Measurements from ENCODE around the gene RALGDS.
"Not testable (repeated sequence)": the region's sequence is repeated elsewhere in the genome, so short reads cannot be mapped to it uniquely, and the experiment has no call there.

Gene RALGDS

GRCh38 chr9:133066181-133066983 is 54.7 kb downstream of the RALGDS start:
- no peak for DNase-seq (ENCODE audit: low read depth)

GRCh38 chr9:133065070-133065388 is 56.0 kb downstream of the RALGDS start:
- DNase-seq (ENCODE audit: low read depth) = no peak

- no peak for DNase-seq (ENCODE audit: low read depth)
Measured at GRCh38 chr9:133064241-133065069, 56.6 kb downstream of the RALGDS start.

- no peak for DNase-seq (ENCODE audit: low read depth)
Measured at GRCh38 chr9:133063500-133064231, 57.4 kb downstream of the RALGDS start.

GRCh38 chr9:133063159-133063499 is 57.9 kb downstream of the RALGDS start:
- DNase-seq (ENCODE audit: low read depth) = no peak

GRCh38 chr9:133062569-133062968 is 58.5 kb downstream of the RALGDS start:
- DNase-seq (ENCODE audit: low read depth) = not testable (repeated sequence)

- DNase-seq (ENCODE audit: low read depth) = not testable (repeated sequence)
Measured at GRCh38 chr9:133061764-133062145, 59.3 kb downstream of the RALGDS start, which contains the start of gene CEL. Gene CEL (plus strand): TSS chr9:133061981. CDS start chr9:133062003, 22 bp downstream.

GRCh38 chr9:133061019-133061763 is 59.8 kb downstream of the RALGDS start:
- not testable (repeated sequence) for DNase-seq (ENCODE audit: low read depth)

- no peak for DNase-seq (ENCODE audit: low read depth)
Measured at GRCh38 chr9:133060417-133060841, 60.6 kb downstream of the RALGDS start.

- no peak for DNase-seq (ENCODE audit: low read depth)
Measured at GRCh38 chr9:133059623-133060022, 61.4 kb downstream of the RALGDS start.

GRCh38 chr9:133058550-133059320 is 62.3 kb downstream of the RALGDS start:
- no peak for DNase-seq (ENCODE audit: low read depth)

- no peak for DNase-seq (ENCODE audit: low read depth)
Measured at GRCh38 chr9:133058071-133058470, 63.0 kb downstream of the RALGDS start.

- DNase-seq (ENCODE audit: low read depth) = no peak
Measured at GRCh38 chr9:133057553-133057952, 63.5 kb downstream of the RALGDS start.

GRCh38 chr9:133057006-133057405 is 64.0 kb downstream of the RALGDS start:
- DNase-seq (ENCODE audit: low read depth) = no peak

- DNase-seq (ENCODE audit: low read depth) = no peak
Measured at GRCh38 chr9:133056533-133056932, 64.5 kb downstream of the RALGDS start.

GRCh38 chr9:133055788-133056420 is 65.1 kb downstream of the RALGDS start:
- DNase-seq (ENCODE audit: low read depth) = no peak

GRCh38 chr9:133054966-133055365 is 66.1 kb downstream of the RALGDS start:
- no peak for DNase-seq (ENCODE audit: low read depth)

- no peak for DNase-seq (ENCODE audit: low read depth)
Measured at GRCh38 chr9:133054194-133054890, 66.7 kb downstream of the RALGDS start.

- no peak for DNase-seq (ENCODE audit: low read depth)
Measured at GRCh38 chr9:133051966-133052539, 69.0 kb downstream of the RALGDS start.

Measured in activated T-helper 9 cell treated with anti-CD3 and anti-CD28 coated beads, Interleukin-2, amount 50 U/mL, for 16 hours (primary cell).